ENCODE data around the gene SLX9. TPM values are rescaled to one million over a fixed set of nuclear protein-coding genes. Genes with fewer than 3 reads are reported as not detected.

The SLX9 gene
- total and polyA plus RNA-seq, 2 experiments from 2014 or later = 25.6 to 35.8 TPM

DNA sequence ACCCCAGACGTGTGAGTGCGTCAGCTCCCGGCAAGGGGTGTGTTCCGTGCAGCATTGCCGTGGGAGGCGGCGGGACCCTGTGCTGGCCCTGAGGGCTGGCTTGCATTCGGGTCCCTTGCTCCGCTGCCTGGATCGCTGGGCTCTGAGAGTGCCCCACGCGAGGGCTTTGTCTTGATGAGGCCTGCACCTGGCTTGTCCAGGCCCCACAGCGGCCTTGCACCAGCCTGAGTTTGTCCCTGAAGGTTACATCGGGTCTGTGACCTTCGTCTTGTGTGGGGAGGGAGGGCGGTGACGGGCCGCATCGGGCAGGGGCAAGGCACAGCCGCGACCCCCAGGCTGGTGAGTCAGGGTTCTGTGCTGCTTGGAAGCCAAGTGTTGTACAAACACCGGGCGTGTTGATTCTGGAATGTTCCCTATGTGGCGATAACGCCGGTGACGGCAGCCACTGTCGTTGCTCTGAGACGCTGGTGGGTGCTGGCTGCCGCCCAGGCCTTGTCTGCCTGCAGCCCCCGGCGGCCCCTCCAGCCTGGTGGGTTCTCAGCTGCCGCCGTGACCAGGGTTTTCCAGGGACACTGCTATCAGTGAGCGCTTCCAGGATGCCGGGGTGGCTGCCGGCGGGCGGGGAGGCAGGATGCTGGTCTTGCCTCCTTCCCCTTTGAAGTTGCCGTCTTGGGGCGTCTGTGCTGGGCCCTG, 42.9 kb downstream of the SLX9 start:
- H3K4me2 ChIP-seq (ENCODE audit: unreplicated experiment) = no peak overlapping the region
- H3K9me2 ChIP-seq (ENCODE audit: insufficient read depth) = no peaks in the 10 kb centered on the region
- H3K36me3 ChIP-seq (ENCODE audit: low read depth) = no peaks in the 10 kb centered on the region
- H3K4me3 ChIP-seq = no peak overlapping the region
- in situ Hi-C loops (cut with MboI) = no loop called here
- H2AFZ ChIP-seq = no peak overlapping the region
- DNase-seq = no peak
- H3K9me3 ChIP-seq (ENCODE audit: low read depth) = no peaks in the 10 kb centered on the region
- no peaks in the 10 kb centered on the region for H3K4me1 ChIP-seq (ENCODE audit: insufficient read depth)
- no peak overlapping the region for H3K27ac ChIP-seq
- no peaks in the 10 kb centered on the region for H4K20me1 ChIP-seq (ENCODE audit: insufficient read depth)
- no peaks in the 10 kb centered on the region for H3K27me3 ChIP-seq (replicated peaks; ENCODE audit: insufficient read depth)
- no peaks in the 10 kb centered on the region for H3K79me2 ChIP-seq (ENCODE audit: insufficient read depth)
- no peak overlapping the region for H3K9ac ChIP-seq
- no peaks in the 10 kb centered on the region for H3F3A ChIP-seq (ENCODE audit: insufficient read depth)
- TF ChIP-seq EZH2 (IDR thresholded peaks at IDR 0.05; ENCODE audit: insufficient read depth, poor library complexity, severe bottlenecking) = no peak
- WGBS, 2 experiments (ENCODE audit: low coverage in 1 of 2, low lambda C conversion rate in 2 of 2, missing lambda C conversion rate in 2 of 2) = 84 to 86% methylated on average over 38 to 41 of the region's 41 CpGs

DNA sequence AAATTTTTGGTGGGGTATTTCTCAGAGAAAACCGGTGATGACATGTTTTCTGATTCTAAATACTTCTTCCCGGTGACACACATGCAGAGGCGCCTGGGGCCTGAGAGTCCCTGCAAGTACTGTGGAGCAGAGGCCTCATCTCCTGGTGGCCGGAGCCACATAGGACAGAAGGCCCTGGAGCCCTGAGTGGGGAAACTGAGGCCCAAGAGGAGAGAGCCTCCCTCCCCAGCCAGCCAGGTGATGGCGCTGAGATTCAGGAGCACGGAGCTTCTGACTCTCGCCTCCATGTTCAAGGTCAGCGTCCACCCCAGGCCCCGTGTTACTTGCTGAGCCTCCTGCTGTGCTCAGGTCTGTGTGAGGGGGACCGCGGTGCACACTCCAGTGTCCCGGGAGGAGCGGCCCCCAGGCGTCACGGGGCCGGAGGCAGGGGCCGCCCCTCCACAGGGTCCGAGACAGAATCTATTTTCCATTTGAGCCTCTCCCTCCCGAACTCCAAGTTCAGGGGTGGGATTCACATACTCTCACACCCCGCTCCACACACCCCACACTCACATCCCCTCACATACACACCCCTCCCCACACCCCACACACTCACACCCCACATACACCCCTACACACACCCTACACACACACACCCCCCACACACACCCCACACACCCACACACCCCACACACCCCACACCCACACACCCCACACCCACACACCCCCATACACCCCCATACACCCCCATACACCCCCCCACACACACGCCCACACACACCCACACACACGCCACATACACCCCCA, 43.8 kb downstream of the SLX9 start:
- in situ Hi-C loops (cut with MboI) = no loop called here
- H3K9ac ChIP-seq = no peak overlapping the region
- H3K4me3 ChIP-seq = no peak overlapping the region
- no peak overlapping the region for H3K27ac ChIP-seq
- H3K36me3 ChIP-seq (ENCODE audit: low read depth) = no peaks in the 10 kb centered on the region
- no peak overlapping the region for H3K4me2 ChIP-seq (ENCODE audit: unreplicated experiment)
- H3K9me3 ChIP-seq (ENCODE audit: low read depth) = no peaks in the 10 kb centered on the region
- H4K20me1 ChIP-seq (ENCODE audit: insufficient read depth) = no peaks in the 10 kb centered on the region
- WGBS, 2 experiments (ENCODE audit: low coverage in 1 of 2, low lambda C conversion rate in 2 of 2, missing lambda C conversion rate in 2 of 2) = 92% methylated on average over 16 to 20 of the region's 22 CpGs
- no peaks in the 10 kb centered on the region for H3K9me2 ChIP-seq (ENCODE audit: insufficient read depth)
- no peak overlapping the region for H2AFZ ChIP-seq
- H3K27me3 ChIP-seq (replicated peaks; ENCODE audit: insufficient read depth) = no peaks in the 10 kb centered on the region
- H3F3A ChIP-seq (ENCODE audit: insufficient read depth) = no peaks in the 10 kb centered on the region
- TF ChIP-seq EZH2 (IDR thresholded peaks at IDR 0.05; ENCODE audit: insufficient read depth, poor library complexity, severe bottlenecking) (no peak), EZH2phosphoT487 (IDR thresholded peaks at IDR 0.05; ENCODE audit: insufficient read depth, low read depth) (no peak)
- H3K79me2 ChIP-seq (ENCODE audit: insufficient read depth) = no peaks in the 10 kb centered on the region
- no peaks in the 10 kb centered on the region for H3K4me1 ChIP-seq (ENCODE audit: insufficient read depth)
- no peak for DNase-seq

DNA sequence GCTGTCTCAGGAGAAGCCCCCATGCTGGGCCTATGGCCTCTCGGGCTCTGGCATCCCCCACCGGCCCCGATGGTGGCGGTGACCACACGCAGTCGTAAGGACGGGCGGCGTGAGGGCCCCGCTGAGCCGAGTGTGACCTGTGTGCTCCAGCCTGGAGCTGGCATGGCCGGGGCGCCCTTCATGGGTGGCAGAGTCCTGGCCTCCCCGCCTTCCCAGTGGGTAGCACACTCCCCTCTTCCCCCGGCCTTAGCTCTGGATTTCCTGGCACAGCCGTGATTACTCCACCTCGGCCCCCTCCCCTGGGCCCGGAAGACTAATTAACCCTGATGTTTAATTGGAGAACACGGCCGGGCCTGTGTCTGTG, 44.6 kb downstream of the SLX9 start:
- 80 to 87% methylated on average over 19 to 20 of the region's 20 CpGs for WGBS, 2 experiments (ENCODE audit: low coverage in 1 of 2, low lambda C conversion rate in 2 of 2, missing lambda C conversion rate in 2 of 2)
- in situ Hi-C loops (cut with MboI) = no loop called here

DNA sequence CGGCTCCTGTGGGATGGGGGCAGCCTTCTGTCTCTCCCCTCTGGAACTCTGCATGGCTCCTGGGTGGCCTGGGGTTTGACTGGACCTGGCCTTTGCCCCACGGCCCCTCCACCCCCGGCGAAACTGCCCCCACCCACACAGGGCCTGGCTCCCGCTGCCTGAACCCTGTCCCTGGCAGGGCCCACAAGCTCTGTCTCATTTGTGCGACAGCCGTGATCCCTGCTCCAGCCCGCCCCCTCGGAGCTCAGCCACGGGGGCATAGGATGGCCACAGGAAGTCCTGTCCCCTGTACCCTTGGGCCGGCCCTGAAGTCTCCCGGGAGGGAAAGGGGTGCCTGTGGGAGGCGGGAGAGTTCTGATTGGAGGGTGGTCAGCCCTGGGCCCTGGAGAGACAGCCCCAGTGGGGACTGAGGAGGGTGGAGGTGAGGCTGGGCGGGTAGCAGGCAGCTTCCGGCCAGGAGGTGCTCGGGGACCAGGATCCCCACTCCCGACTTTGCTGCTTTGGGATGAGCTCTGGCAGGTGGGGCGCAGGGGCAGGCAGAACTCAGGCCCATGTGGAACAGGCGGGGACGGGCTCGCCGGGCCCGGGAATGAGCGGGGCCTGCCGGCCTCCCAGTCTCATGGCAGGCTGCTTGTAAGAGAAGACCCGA, 45.1 kb downstream of the SLX9 start:
- in situ Hi-C loops (cut with MboI) = no loop called here
- Histone ChIP-seq H3K9me3 (ENCODE audit: low read depth) (no peaks in the 10 kb centered on the region), H3F3A (ENCODE audit: insufficient read depth) (no peaks in the 10 kb centered on the region), H3K27ac (no peak overlapping the region), H3K9me2 (ENCODE audit: insufficient read depth) (no peaks in the 10 kb centered on the region), H3K79me2 (ENCODE audit: insufficient read depth) (no peaks in the 10 kb centered on the region), H3K36me3 (ENCODE audit: low read depth) (no peaks in the 10 kb centered on the region), H2AFZ (no peak overlapping the region), H3K9ac (no peak overlapping the region), H3K4me1 (ENCODE audit: insufficient read depth) (no peaks in the 10 kb centered on the region), H3K27me3 (replicated peaks; ENCODE audit: insufficient read depth) (no peaks in the 10 kb centered on the region), H3K4me2 (ENCODE audit: unreplicated experiment) (no peak overlapping the region), H3K4me3 (no peak overlapping the region), H4K20me1 (ENCODE audit: insufficient read depth) (no peaks in the 10 kb centered on the region)
- DNase-seq = no peak
- no peak for TF ChIP-seq EZH2phosphoT487 (IDR thresholded peaks at IDR 0.05; ENCODE audit: insufficient read depth, low read depth)
- TF ChIP-seq EZH2 (IDR thresholded peaks at IDR 0.05; ENCODE audit: insufficient read depth, poor library complexity, severe bottlenecking) = no peak
- WGBS, 2 experiments (ENCODE audit: low coverage in 1 of 2, low lambda C conversion rate in 2 of 2, missing lambda C conversion rate in 2 of 2) = 79% methylated on average over 25 to 26 of the region's 26 CpGs

More for the DNA sequence above, 44.6 kb downstream of the SLX9 start:
- Histone ChIP-seq H3K4me1 (ENCODE audit: insufficient read depth) (no peaks in the 10 kb centered on the region), H3K9me3 (ENCODE audit: low read depth) (no peaks in the 10 kb centered on the region), H3K4me2 (ENCODE audit: unreplicated experiment) (no peak overlapping the region), H3K27ac (no peak overlapping the region), H3K79me2 (ENCODE audit: insufficient read depth) (no peaks in the 10 kb centered on the region), H3K9ac (no peak overlapping the region), H3K36me3 (ENCODE audit: low read depth) (no peaks in the 10 kb centered on the region), H3F3A (ENCODE audit: insufficient read depth) (no peaks in the 10 kb centered on the region), H2AFZ (no peak overlapping the region), H3K4me3 (no peak overlapping the region), H3K27me3 (replicated peaks; ENCODE audit: insufficient read depth) (no peaks in the 10 kb centered on the region), H4K20me1 (ENCODE audit: insufficient read depth) (no peaks in the 10 kb centered on the region), H3K9me2 (ENCODE audit: insufficient read depth) (no peaks in the 10 kb centered on the region)
- DNase-seq = no peak
- no peak for TF ChIP-seq EZH2phosphoT487 (IDR thresholded peaks at IDR 0.05; ENCODE audit: insufficient read depth, low read depth)
- no peak for TF ChIP-seq EZH2 (IDR thresholded peaks at IDR 0.05; ENCODE audit: insufficient read depth, poor library complexity, severe bottlenecking)

All from GM23248 (cell line).